Lower lobe of right lung (tissue), 2 donors: ENCODE results near the gene KLF7. TPM values are rescaled to one million over a fixed set of nuclear protein-coding genes. Genes with fewer than 3 reads are reported as not detected.
A peak's percentile ranks its signal among the peaks of the same experiment; 100 is the strongest.

Experiments used
- ATAC-seq, 2 donors: fragments of 200-7000 bp; cut with Tn5 transposase; one replicate each; pipeline ENCODE4 v1.9.1; 2020 to 2022; ENCODE audit warnings: mild to moderate bottlenecking in 2 of 2, moderate library complexity in 2 of 2
- DNase-seq: peaks from one replicate; pipeline ENCODE4 v3.0.0-alpha.2; 2020
- H3K27ac ChIP-seq: fragments of 200-600 bp; one replicate; pipeline ENCODE4 v1.8.0; 2022
- H3K27me3 ChIP-seq: fragments of 200-600 bp; one replicate; pipeline ENCODE4 v1.8.0; 2022; ENCODE audit warnings: low read depth
- H3K36me3 ChIP-seq: fragments of 200-600 bp; one replicate; pipeline ENCODE4 v1.8.0; 2022; ENCODE audit warnings: mild to moderate bottlenecking
- H3K4me1 ChIP-seq: fragments of 200-600 bp; one replicate; pipeline ENCODE4 v1.8.0; 2022
- H3K4me3 ChIP-seq: fragments of 200-600 bp; one replicate; pipeline ENCODE4 v1.8.0; 2022; ENCODE audit warnings: mild to moderate bottlenecking
- H3K9me3 ChIP-seq: fragments of 200-600 bp; one replicate; pipeline ENCODE4 v1.8.0; 2022
- intact Hi-C: fragments of 100-400 bp; cut with DNase I; formaldehyde crosslinking; loops from one replicate; pipeline ENCODE4 v1.11.0; 2022
- total RNA-seq: library from RNA; stranded (reverse); fragmentation: NEBNext Ultra II Directional; extraction: Animal tissue kit (Norgen Biotek cat#: 25700); gene quantifications from one replicate; pipeline ENCODE4 v1.2.1, GENCODE V29; 2021
- TF ChIP-seq, protein P1 (sequence below): fragments of 200-600 bp; IDR thresholded peaks from one replicate; pipeline ENCODE4 v1.8.0; 2022; ENCODE audit warnings: antibody characterized with exemption, mild to moderate bottlenecking
- donor health status: DM: no; HTN: yes; CAD: no; lungs with severe emphysema.

KLF7 gene
- total RNA-seq, 1 donor from 2014 or later, result 66.5 TPM

DNA sequence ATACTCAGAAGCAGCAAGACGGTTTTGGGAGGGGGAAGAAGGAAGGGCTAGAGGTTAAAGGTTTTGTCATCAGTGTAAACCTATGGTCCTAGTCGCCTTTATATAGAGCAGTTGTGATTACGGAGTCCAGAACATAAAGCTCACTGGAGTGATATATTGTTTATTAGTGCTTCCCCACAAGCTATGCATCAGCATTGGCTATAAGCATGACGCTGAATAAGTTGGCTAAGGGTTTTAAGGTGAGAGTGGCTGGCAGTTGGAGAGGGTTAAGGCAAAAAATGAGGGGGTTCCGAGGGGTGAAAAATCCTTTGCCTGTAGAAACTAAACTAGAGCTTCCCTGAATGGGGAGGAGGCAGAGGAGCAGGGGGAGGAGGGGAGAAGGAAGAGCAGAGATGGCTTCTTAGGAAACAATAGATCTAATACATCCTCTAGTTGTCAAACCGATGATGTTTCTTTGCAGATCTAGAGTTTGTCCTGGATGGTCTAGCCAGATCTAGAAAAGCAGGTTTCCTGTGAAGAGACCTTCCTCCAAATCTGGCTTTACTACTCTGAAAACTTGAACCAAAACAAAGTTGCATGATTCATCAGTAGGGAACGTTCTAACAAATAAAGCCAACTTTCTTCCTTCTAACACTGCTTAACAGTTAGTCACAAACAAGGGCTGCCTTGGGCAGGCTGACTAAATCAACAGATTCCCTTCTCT, 2.5 kb downstream of the KLF7 start:
- H3K27ac ChIP-seq, result peak overlapping the region; percentile 100
- TF ChIP-seq, protein P1, sequence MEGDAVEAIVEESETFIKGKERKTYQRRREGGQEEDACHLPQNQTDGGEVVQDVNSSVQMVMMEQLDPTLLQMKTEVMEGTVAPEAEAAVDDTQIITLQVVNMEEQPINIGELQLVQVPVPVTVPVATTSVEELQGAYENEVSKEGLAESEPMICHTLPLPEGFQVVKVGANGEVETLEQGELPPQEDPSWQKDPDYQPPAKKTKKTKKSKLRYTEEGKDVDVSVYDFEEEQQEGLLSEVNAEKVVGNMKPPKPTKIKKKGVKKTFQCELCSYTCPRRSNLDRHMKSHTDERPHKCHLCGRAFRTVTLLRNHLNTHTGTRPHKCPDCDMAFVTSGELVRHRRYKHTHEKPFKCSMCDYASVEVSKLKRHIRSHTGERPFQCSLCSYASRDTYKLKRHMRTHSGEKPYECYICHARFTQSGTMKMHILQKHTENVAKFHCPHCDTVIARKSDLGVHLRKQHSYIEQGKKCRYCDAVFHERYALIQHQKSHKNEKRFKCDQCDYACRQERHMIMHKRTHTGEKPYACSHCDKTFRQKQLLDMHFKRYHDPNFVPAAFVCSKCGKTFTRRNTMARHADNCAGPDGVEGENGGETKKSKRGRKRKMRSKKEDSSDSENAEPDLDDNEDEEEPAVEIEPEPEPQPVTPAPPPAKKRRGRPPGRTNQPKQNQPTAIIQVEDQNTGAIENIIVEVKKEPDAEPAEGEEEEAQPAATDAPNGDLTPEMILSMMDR, result no peak
- no peaks in the 10 kb centered on the region for H3K36me3 ChIP-seq
- no peaks in the 10 kb centered on the region for H3K9me3 ChIP-seq
- intact Hi-C loops, result no loop called here
- peak; percentile 1 to 45 for ATAC-seq
- H3K27me3 ChIP-seq, result no peaks in the 10 kb centered on the region
- H3K4me3 ChIP-seq, result peak overlapping the region; percentile 74
- no peak for DNase-seq
- H3K4me1 ChIP-seq, result peaks cover 56% of the 10 kb centered on the region

DNA sequence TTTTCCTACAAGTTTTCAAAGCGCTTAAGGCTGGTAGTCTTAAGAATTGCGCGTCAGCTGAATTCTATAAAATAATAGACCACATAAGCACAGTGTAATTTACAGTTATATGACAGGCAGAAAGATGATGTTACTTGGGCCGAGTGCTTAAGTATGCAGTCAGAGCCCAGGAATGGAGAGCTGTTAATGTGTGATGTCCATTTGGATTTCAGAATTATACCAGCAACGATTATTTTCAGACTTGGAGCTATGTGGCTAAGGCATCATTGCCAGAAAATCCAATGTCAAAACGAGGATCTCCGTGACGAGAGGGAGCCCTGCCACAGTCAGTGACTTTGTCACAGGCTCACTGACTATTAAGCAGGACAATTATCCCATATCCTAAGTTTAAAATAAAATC, 3.4 kb downstream of the KLF7 start:
- intact Hi-C loops, result no loop called here
- no peaks in the 10 kb centered on the region for H3K27me3 ChIP-seq
- no peaks in the 10 kb centered on the region for H3K9me3 ChIP-seq
- DNase-seq, result no peak
- TF ChIP-seq, protein P1, result no peak
- peak overlapping the region; percentile 100 for H3K27ac ChIP-seq
- ATAC-seq, result no peak
- H3K36me3 ChIP-seq, result no peaks in the 10 kb centered on the region
- peaks cover 57% of the 10 kb centered on the region for H3K4me1 ChIP-seq
- H3K4me3 ChIP-seq, result peak overlapping the region; percentile 74

DNA sequence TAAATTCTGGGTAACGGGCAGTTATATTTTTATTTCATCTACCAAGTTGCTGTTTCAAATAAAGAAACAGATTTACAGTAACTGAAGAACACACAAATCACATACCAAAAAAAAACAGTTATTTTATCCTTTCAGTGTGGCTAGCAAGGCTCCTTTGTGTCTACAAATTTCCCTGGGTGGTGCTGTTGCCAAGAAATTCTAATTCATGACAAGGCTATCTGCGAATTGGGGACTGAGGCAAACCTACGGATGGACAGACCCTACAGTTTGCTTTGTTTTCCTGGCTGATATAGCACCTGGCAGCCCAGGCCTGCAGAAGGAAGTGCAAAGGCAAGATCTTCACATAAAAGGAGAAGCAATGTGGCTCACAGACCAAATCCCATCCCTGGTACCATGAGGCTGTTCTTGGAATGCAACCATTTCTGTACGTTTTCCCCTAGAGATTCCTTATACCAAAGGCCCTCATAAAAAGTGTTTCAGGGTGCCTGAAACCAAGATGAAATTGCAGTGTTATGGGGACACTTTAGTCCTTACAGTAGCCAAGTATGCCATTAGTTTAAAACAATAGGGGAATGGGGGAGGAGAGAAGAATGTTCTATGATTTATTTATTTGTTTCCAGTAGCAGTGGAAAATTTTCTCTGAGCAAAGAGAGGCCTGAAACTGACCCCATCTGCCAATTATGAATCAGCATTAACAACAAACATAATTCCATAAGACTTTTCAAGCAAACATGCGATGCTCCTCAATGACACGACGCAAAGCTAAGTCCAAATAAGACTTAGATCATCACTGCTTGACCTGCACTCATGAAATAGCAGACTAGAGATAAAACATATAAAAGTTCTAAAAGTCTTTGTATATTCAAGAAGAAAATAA, 4.3 kb downstream of the KLF7 start:
- TF ChIP-seq, protein P1, result no peak
- no peak for ATAC-seq
- H3K4me1 ChIP-seq, result peaks cover 63% of the 10 kb centered on the region
- peak overlapping the region; percentile 100 for H3K27ac ChIP-seq
- H3K27me3 ChIP-seq, result no peaks in the 10 kb centered on the region
- no peaks in the 10 kb centered on the region for H3K9me3 ChIP-seq
- intact Hi-C loops, result no loop called here
- DNase-seq, result no peak
- peak overlapping the region; percentile 74 for H3K4me3 ChIP-seq
- no peaks in the 10 kb centered on the region for H3K36me3 ChIP-seq

DNA sequence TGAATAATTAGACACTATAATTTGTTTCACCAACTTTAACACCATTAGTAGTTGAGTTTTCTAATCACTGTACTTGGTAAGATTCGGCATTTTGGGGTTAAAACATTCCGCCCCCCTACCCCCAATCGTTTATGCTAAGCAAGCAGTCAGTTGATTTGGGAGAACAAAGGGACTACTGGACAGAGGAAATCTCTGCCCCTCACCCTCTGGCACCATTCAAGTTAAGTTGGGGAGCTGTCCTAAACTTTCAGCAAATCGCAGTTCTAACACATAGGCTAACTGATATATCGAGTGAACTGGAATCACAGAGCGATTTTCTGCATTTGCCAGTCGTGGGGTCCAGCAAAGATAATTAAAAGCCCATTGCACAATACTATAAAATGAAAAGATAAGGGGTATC, 5.6 kb downstream of the KLF7 start:
- Histone ChIP-seq H3K4me3 (no peak overlapping the region), H3K27me3 (no peaks in the 10 kb centered on the region), H3K36me3 (no peaks in the 10 kb centered on the region), H3K4me1 (peaks cover 77% of the 10 kb centered on the region), H3K9me3 (no peaks in the 10 kb centered on the region), H3K27ac (no peak overlapping the region)
- DNase-seq (no peak), ATAC-seq (no peak)
- TF ChIP-seq, protein P1, result no peak
- intact Hi-C loops, result no loop called here

DNA sequence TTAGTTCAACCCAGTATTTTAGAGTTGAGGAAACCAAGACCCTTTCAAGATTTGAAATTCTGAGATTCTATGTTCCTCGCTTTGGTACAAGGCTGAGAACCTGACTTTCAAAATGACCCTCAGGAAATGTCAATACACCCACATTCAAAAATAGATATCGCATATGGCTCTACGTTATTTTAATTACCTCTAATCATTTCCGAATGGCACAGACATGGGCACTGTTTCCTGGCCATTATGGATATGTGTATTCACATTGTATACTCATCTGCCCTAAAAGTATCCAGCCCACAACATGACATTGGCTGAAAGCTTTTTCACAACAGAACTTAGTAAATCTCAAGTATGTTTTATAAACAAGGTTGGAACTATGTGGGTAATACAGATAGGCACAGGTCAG, 6.7 kb downstream of the KLF7 start:
- ATAC-seq, result no peak
- Histone ChIP-seq H3K36me3 (no peaks in the 10 kb centered on the region), H3K9me3 (no peaks in the 10 kb centered on the region), H3K4me3 (no peak overlapping the region), H3K4me1 (peaks cover 88% of the 10 kb centered on the region), H3K27ac (no peak overlapping the region), H3K27me3 (no peaks in the 10 kb centered on the region)
- TF ChIP-seq, protein P1, result no peak
- no peak for DNase-seq
- intact Hi-C loops, result no loop called here
